ENCODE measurements around the gene AGPAT2.

The AGPAT2 gene

DNA sequence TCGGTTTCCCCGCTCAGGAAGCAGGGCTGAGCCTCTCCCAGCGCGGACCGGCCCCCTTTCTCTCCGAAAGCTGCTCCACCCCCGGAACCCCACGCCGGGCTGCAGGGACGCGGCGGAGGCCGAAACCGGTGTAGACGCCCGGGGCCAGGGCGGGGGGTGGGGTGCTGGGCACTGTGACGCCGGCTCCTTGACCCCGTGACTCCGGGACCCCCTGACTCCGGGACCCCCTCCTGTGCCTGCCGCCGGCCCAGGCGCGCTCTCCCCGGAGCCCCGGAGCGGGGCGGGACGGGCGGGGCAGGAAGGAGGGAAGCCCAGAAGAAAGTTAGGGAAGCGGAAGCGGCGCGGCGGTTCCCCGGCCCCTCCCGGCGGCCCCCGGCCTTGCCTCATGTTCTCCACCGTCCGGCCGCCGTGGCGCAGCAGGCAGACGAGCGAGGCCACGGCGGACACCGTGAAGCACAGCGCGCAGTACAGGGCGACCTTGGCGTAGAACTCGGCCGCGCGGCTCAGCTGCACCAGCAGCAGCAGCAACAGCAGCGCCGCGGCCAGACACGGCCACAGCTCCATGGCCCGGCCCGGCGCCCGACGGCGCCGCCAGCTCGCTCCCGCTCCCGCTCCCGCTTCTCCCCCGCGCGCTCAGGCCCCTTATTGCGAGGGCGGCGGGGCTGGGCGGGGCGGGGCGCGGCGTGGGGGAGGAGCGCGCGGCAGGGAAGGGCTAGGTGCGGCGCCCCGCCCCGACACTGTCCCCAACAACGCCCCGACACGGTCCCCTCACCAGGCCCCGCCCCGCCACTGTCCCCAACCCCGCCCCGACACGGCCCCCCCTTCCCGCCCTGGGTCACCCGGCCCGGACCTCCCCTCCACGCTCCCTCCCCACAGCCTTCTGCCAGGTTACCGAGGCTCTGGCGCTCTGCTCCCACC lies at the start of gene AGPAT2:
TSS of gene AGPAT2 (minus strand) at position 664 of the 918 bp plus-strand sequence. CDS start at position 564, 100 bp downstream.
- peak within 1 kb of the TSS; percentile 80 for H3K4me3 ChIP-seq (ENCODE audit: low read depth, low read length)
- DNase-seq (ENCODE audit: low read depth): no peak

DNA sequence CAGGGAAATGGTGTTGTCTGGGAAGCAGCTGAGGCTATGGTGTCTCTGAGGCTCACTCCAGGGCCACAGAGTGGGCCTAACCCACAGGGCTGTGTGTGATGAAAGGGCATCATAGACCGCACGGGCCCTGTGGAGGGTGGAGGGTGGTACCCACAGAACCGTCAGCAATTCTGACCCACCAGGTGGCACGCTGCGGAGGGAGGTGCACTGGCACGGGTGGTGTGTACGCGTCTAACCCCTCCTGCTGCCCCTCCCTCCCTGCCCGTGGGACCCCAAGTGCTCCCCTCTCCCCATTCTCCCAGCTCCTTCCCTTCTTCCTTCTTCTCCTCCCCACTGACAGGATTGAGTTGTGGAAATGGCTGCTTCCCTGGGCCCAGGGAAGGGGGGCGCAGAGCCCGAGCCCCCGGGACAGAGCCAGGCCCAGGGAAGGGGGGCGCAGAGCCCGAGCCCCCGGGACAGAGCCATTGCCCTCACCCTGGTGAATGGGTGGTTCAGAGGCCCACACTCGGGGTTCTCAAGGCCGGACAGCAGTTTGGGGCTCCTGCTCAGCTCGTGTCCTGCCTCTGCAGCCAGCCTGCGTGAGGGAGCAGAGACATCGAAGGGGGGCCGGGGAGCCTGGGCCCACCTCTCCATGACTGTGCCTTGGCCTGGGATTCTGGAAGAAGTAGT lies 48.7 kb upstream of the AGPAT2 start:
- no peak for DNase-seq (ENCODE audit: low read depth)
- H3K4me3 ChIP-seq (ENCODE audit: low read depth, low read length): no peak overlapping the region

DNA sequence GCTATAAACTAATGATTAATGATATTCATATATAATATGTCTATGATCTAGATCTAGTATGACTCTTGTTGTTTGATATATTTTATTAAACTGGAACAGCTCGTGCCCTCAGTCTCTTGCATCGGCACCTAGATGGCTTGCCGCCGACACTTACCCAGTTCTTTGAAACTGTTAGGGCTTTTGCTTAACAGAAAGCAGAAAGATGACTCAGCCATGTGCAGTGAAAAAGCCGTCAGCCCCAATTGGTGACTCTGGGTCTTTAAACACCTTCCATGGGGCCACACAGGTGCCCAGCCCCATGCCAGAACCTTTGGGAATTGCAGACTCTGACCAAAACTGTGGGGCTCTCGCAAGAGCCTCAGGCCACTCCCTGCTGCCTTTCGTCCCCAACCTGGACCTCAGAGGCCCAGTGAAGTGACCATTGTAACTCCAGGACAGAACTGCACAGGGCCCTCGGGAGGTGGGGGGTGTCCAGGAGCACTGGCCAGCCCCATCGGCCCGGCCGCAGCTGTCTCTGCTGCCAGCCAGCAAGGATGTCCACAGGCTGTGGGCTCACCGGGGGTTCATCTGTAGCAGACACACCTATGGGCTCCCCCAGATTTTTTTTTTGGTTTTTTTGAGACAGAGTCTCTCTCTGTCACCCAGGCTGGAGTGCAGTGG lies 47.7 kb upstream of the AGPAT2 start:
- no peak overlapping the region for H3K4me3 ChIP-seq (ENCODE audit: low read depth, low read length)
- no peak for DNase-seq (ENCODE audit: low read depth)

DNA sequence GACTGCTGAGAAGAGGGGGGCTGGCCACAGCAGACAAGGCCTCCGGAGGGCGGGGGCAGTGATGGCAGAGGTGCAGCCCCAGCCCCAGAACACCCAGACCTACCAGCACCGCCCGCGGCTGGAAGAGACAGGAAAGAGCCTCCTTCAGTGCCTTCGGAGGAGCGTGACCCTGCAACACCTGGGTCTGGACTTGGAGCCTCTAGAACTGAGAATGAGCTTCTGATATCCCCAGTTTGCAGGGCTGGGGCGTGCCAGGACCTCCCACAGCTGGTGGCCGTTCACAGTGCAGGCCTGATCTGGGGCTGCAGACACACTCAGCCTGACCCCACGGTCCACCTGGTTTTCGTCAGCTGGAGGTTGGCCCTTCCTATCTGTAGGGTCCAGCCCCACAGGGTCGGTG lies 46.4 kb upstream of the AGPAT2 start:
- no peak overlapping the region for H3K4me3 ChIP-seq (ENCODE audit: low read depth, low read length)
- DNase-seq (ENCODE audit: low read depth): no peak

DNA sequence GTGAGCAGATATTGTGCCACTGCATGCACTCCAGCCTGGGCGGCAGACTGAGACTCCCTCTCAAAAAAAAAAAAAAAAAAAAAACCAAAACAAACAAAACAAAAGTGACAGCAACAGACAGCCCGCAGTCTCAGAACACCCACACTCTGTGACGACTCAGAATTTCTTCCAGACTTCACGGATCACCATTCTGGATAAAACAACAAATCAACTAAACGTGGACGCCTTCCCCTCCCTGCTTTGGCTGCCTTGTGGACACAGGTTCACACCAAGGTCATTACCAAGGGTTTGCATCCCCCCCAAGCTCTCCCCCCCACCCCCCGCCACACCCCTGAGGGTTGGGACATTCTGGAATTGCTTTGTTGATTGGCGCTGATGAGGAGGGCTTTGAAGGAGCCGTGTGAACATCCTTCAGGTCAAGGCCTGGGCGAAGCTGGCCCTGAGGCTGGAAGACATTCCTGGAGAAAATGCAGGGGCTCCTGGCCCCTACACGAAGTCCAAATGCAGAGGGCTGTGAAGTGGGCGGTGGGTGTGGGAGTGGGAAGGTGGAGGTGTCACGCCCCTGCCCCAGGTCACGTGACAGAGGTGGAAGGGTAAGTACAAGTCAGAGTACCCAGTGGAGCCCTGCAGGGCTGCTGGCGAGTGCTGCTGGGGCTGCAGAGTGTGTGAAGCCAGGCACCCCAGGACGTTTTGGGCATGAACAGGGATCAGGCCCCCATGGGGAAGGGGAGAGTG lies 45.4 kb upstream of the AGPAT2 start:
- H3K4me3 ChIP-seq (ENCODE audit: low read depth, low read length): no peak overlapping the region
- no peak for DNase-seq (ENCODE audit: low read depth)

DNA sequence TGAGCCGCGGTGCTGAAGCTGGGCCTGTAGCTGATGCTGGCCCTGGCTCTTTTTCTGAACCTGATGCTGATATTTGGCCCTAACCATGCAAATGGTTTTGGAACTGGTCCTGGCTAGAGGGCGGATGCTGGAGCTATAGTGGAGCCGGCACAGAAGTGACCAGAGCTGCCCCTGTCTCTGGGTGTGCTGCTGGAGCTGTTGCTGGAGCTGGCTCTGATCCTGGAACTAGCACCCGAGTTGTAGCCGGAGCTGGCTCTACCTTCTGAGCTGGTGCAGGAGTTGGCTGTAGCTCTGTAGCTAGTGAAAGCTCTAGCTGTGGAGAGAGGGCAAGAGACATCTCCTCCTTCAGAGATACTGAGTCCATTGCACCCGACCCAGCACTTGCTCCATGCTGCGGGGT lies 42.7 kb upstream of the AGPAT2 start:
- DNase-seq (ENCODE audit: low read depth): no peak
- H3K4me3 ChIP-seq (ENCODE audit: low read depth, low read length): no peak overlapping the region

DNA sequence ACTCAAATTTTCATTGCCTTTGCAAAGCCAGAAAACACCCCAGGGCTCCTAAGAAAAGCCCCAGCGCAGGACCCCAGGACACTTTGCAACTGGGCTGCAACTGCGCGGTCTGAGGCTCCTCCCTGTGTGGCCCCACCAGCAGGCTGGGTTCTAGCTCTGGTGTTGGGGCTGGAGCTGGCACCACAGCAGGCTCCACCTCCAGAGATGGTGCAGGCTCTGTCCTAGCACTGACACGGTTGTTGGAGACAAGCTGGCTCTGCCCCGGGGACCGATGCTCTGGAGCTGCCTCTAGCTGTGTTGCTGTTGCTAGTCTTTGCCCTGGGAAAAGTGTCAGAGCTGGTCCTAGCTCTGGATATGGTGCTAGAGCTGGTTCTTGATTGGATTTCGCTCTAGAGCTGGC lies 41.9 kb upstream of the AGPAT2 start:
- H3K4me3 ChIP-seq (ENCODE audit: low read depth, low read length): peak overlapping the region; percentile 99
- DNase-seq (ENCODE audit: low read depth): no peak

DNA sequence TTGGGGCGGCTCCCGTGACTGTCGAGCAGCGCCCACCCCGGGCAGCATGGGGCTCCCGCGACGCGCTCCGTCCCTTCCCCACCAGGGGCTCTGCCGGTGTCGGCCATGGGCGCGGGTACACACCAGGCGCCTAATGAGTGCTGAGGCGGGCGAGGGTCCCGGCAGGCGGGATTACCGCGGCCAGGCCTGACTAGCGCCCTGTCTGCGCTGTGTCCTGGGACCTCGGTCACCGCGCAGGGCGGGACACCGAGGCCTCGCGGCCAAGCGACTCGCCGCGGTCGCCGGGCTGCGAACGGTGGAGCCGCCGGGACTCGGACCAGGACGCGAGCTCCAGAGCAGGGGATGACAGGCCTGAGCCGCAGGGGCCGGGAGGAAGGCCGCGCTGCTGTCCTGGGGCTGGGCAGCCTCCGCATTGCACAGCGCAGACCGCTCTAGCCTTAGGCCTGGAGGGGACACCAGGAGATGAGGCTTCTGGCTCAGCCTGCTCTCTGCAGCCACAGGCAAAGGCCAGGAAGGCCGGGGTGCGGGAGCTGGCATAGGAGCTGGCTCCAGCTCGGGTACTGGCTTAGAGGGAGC lies 41.4 kb upstream of the AGPAT2 start:
- no peak for DNase-seq (ENCODE audit: low read depth)
- peak overlapping the region; percentile 99 for H3K4me3 ChIP-seq (ENCODE audit: low read depth, low read length)

DNA sequence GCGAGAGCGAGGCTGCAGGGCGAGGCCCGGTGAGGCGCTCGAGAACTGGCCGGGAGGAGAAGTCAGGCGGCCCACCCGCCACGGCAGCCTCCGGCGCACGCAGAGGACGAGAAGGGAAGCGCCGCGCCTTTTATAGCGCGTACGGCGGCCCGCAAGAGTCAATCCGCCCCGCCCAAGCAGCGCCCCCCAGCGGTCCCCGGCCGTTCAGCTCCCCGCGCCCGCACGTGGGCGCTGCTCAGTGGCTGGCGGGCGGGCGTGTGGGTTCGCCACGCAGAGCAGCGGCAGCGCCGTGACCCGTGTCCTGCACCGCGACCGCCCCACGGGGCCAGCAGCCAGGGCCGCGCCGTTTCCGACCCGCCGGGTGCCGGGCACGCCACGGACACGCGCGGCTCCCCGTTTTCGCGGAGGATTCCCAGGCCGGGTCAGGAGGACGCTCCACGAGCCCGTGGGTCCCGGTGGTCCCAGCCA lies 40.9 kb upstream of the AGPAT2 start:
- peak; percentile 70 for DNase-seq (ENCODE audit: low read depth)
- peak overlapping the region; percentile 99 for H3K4me3 ChIP-seq (ENCODE audit: low read depth, low read length)

DNA sequence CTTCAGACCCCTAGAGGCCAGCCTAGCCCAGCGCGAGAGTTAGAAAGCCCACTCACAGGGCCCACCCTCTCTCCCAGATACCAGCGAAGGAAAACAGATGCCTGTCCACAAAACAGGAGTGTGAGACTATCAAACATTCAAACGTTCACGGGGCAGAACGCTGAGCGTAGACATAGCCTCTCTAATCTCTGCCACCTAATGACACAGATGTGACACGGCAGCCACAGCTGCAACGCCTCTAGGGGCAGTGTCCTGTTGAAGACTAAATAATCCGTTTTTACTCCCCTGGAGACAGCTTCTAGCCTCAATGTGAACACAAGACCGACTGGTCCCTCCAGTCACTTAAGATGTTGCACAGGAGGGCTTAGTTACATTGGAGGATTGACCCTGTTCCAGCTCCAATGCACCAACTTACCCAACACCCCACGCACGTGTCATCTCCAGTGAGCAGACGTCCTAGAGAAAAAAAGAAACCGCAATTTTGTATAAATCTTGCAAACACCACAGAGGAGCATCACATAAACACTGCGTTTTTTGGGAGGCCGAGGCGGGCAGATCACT lies 39.5 kb upstream of the AGPAT2 start:
- no peak for DNase-seq (ENCODE audit: low read depth)
- H3K4me3 ChIP-seq (ENCODE audit: low read depth, low read length): peak overlapping the region; percentile 99

DNA sequence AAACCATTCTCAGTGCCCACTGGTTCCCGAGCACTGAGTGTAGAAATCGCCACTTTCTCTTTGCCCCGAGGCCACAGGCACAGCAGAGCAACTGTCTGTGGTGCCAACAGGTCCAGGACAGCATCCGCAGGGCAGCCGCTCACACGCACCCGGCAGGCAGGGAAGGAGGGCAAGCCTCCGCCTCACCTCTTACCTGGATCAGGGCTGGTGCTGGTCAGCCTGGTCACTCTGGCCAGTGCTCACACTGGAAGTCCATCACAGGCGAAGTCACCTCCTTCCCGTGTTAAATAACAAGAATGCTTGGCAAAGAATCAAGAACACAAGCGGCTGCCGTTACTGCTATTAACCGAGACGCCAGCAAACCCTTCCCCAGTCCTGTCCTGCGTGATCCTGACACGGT lies 38.9 kb upstream of the AGPAT2 start:
- H3K4me3 ChIP-seq (ENCODE audit: low read depth, low read length): peak overlapping the region; percentile 99
- no peak for DNase-seq (ENCODE audit: low read depth)

DNA sequence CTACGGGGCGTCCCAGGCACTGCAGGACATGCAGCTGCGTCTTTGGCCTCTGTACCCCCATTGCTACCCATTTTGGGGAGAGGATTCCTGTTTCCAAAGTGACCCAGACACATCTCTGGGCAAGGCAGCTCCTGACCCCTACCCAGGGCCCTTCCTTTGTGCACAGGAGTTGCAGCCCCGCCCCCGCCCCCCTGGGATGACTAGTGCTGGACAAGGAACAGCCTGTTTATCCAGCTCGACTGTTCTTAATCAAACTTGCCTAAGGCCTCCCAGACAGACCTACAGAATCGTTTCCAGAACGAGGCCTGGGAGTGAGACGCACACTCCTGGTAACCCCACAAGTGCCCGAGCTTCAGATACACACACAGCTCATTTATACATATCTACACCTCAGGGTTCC lies 38.4 kb upstream of the AGPAT2 start:
- peak overlapping the region; percentile 99 for H3K4me3 ChIP-seq (ENCODE audit: low read depth, low read length)
- DNase-seq (ENCODE audit: low read depth): no peak

DNA sequence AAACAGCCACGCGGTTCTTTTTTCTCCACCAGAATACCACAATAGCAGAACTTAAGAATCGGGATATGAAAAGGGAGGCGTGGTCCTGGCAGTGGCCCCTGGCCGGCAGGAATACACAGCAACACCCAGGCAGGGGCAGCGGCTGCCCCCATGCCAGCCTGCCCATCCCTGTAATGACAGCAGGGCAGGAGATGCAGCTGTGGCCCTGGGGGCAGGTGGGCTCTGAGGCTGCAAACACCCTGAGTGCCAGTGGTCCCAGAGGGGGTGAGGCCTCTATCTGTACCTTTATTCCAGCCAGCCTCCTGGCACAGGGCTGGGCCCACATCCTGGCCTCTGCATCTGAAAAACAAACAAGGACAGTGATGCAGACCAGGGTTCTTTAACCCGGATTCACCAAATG lies 37.5 kb upstream of the AGPAT2 start:
- no peak for DNase-seq (ENCODE audit: low read depth)
- no peak overlapping the region for H3K4me3 ChIP-seq (ENCODE audit: low read depth, low read length)

DNA sequence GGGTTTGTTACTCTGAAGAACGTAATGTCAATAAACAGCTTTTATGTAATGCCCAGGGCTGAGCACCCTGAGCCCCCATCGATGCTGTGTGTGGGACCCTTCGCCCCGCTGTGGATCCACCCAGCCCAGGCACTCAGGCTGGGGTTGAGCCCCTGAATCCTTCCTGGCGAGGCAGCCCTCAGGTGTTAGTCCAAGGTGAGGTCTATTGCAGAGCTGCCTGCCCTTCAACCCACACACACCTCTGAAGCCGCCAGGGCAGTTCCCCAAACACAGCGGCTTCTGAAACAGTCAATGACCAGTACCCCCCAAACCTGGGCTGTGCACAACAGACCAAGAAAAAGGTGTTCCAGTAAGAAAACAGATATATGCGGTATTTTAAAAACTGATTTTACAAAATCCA lies 36.7 kb upstream of the AGPAT2 start:
- DNase-seq (ENCODE audit: low read depth): no peak
- H3K4me3 ChIP-seq (ENCODE audit: low read depth, low read length): no peak overlapping the region

DNA sequence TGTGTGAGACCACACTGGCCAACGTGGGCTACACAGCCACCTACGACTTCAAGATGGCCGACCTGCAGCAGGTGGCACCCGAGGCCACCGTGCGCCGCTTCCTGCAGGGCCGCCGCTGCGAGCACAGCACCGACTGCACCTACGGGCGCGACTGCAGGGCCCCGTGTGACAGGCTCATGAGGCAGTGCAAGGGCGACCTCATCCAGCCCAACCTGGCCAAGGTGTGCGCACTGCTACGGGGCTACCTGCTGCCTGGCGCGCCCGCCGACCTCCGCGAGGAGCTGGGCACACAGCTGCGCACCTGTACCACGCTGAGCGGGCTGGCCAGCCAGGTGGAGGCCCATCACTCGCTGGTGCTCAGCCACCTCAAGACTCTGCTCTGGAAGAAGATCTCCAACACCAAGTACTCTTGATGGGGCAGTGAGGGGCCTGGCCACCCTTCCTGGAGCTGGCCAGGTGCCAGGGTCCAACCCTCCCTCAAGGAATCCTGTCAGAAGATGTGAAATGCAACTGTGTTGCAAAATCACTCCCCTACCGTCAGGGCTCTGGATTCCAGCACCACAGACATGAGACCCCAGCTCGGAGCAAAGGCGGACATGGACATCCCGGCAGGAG lies 36.2 kb upstream of the AGPAT2 start:
- DNase-seq (ENCODE audit: low read depth): no peak
- H3K4me3 ChIP-seq (ENCODE audit: low read depth, low read length): no peak overlapping the region

DNA sequence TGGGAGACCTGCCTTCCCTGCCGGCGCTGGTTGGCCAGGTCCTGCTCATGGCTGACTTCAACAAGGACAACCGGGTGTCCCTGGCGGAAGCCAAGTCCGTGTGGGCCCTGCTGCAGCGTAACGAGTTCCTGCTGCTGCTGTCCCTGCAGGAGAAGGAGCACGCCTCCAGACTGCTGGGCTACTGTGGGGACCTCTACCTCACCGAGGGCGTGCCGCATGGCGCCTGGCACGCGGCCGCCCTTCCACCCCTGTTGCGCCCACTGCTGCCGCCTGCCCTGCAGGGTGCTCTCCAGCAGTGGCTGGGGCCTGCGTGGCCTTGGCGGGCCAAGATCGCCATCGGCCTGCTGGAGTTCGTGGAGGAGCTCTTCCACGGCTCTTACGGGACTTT lies 35.7 kb upstream of the AGPAT2 start:
- DNase-seq (ENCODE audit: low read depth): no peak
- H3K4me3 ChIP-seq (ENCODE audit: low read depth, low read length): no peak overlapping the region

DNA sequence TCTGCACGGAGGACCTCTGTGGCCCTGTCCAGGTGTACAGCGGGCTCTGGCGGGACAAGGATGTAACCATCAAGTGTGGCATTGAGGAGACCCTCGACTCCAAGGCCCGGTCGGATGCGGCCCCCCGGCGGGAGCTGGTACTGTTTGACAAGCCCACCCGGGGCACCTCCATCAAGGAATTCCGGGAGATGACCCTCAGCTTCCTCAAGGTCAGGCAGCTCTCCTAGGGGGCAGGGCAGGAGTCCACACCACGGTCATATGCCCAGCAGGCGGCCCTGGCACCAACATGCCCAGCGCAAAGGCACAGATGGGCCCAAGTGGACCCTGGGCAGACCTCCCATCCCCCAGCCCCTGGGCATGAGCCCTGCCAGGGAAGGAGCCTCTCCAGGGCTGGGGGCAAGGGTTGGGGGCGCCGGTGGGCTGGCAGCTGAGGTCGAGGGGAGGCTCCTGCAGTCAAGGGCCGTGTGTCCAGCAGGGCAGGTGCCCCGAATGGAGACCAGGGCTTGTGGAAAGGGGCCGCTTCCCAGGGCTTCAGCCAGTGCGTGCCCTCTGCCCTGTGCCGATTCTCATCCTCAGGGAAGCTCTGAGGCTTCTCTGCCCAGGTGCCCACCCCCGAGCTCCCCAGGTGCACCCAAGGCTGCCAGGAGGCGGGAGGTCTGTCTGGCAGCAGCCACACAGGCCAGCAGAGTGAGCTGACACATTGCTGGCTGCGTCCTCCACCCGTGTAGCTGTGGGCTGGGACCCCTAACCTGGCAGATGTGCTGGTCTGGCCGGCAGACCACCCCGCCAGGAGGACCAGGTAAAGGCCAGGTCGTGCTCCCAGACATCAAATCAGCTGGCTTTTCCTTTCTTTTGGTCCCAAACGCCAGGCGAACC lies 35.1 kb upstream of the AGPAT2 start:
- H3K4me3 ChIP-seq (ENCODE audit: low read depth, low read length): no peak overlapping the region
- DNase-seq (ENCODE audit: low read depth): no peak

All from skeletal muscle cell (primary cell).